Hematopoietic multipotent progenitor cell treated with erythropoietin and hydrocortisone succinate and interleukin-3 and kit ligand, for 15 days (in vitro differentiated cells): ENCODE measurements around the gene UPP1.

Experiments used
- DNase-seq: peaks from one replicate; pipeline ENCODE4 v3.0.0-alpha.2; 2015; ENCODE audit warnings: low spot score

The UPP1 gene

GRCh38 chr7:48085942-48086341 is 3.1 kb upstream of the UPP1 start:
- no peak for DNase-seq

- no peak for DNase-seq
These were observed 1.7 kb upstream of the UPP1 start for GRCh38 chr7:48087349-48087748.

- no peak for DNase-seq
These were observed 463 bp upstream of the UPP1 start for GRCh38 chr7:48088559-48089045.

GRCh38 chr7:48090095-48090805 is 1.2 kb downstream of the UPP1 start:
- DNase-seq, result no peak

GRCh38 chr7:48091506-48092433 is 2.7 kb downstream of the UPP1 start:
- no peak for DNase-seq

- no peak for DNase-seq
These were observed 5.8 kb downstream of the UPP1 start for GRCh38 chr7:48094861-48095293.

- DNase-seq, result no peak
These were observed 7.2 kb downstream of the UPP1 start for GRCh38 chr7:48096273-48096672.

GRCh38 chr7:48097521-48098231 is 8.6 kb downstream of the UPP1 start:
- no peak for DNase-seq

- DNase-seq, result no peak
These were observed 9.8 kb downstream of the UPP1 start for GRCh38 chr7:48098846-48099245.

GRCh38 chr7:48099781-48100180 is 10.7 kb downstream of the UPP1 start:
- no peak for DNase-seq

- DNase-seq, result no peak
These were observed 12.3 kb downstream of the UPP1 start for GRCh38 chr7:48101352-48101751.

- no peak for DNase-seq
These were observed 12.9 kb downstream of the UPP1 start for GRCh38 chr7:48101968-48102367.

- no peak for DNase-seq
These were observed 13.5 kb downstream of the UPP1 start for GRCh38 chr7:48102530-48102929.

GRCh38 chr7:48105045-48105444 is 16.0 kb downstream of the UPP1 start:
- no peak for DNase-seq

- no peak for DNase-seq
These were observed 18.0 kb downstream of the UPP1 start for GRCh38 chr7:48106906-48107659.

- no peak for DNase-seq
These were observed 18.9 kb downstream of the UPP1 start for GRCh38 chr7:48107926-48108472.

- no peak for DNase-seq
These were observed 20.1 kb downstream of the UPP1 start for GRCh38 chr7:48108959-48109847.

- peak; percentile 66 for DNase-seq
These were observed 21.0 kb downstream of the UPP1 start for GRCh38 chr7:48109848-48110663.

GRCh38 chr7:48110868-48111267 is 21.8 kb downstream of the UPP1 start:
- no peak for DNase-seq
